Endothelial cell (in vitro differentiated cells): ENCODE data around the gene CTRL. TPM values are rescaled to one million over a fixed set of nuclear protein-coding genes. Genes with fewer than 3 reads are reported as not detected.

ENCODE experiments used
- DNase-seq: peaks from one replicate; pipeline ENCODE4 v3.0.0; 2021; ENCODE audit warnings: low spot score
- H3K27ac Mint-ChIP-seq: one replicate; pipeline ENCODE4 v1.8.0; 2021; ENCODE audit warnings: mixed read lengths, inconsistent platforms; ENCODE audit not compliant: unreplicated experiment
- H3K27me3 Mint-ChIP-seq: one replicate; pipeline ENCODE4 v1.8.0; 2021; ENCODE audit warnings: mild to moderate bottlenecking, moderate library complexity, mixed read lengths, inconsistent platforms; ENCODE audit not compliant: unreplicated experiment
- H3K36me3 Mint-ChIP-seq: one replicate; pipeline ENCODE4 v1.8.0; 2021; ENCODE audit warnings: mild to moderate bottlenecking, low read depth, mixed read lengths, inconsistent platforms; ENCODE audit not compliant: unreplicated experiment
- H3K4me1 Mint-ChIP-seq: one replicate; pipeline ENCODE4 v1.8.0; 2021; ENCODE audit warnings: mild to moderate bottlenecking, mixed read lengths, inconsistent platforms; ENCODE audit not compliant: unreplicated experiment
- H3K4me3 Mint-ChIP-seq: one replicate; pipeline ENCODE4 v1.8.0; 2021; ENCODE audit warnings: mild to moderate bottlenecking, mixed read lengths, inconsistent platforms; ENCODE audit not compliant: unreplicated experiment
- H3K9me3 Mint-ChIP-seq: one replicate; pipeline ENCODE4 v1.8.0; 2021; ENCODE audit warnings: mixed read lengths, inconsistent platforms; ENCODE audit not compliant: unreplicated experiment
- total RNA-seq: library from RNA; stranded (reverse); fragmentation: NEBNext Ultra II Directional; extraction: Animal tissue kit (Norgen Biotek cat#: 25700); gene quantifications from one replicate; pipeline ENCODE4 v1.2.1, GENCODE V29; 2021; ENCODE audit not compliant: unreplicated experiment
- TF ChIP-seq, protein P1 (sequence below): fragments of 200-600 bp; sonication (generic); IDR thresholded peaks from one replicate; pipeline ENCODE4 v1.5.0; 2021; ENCODE audit warnings: antibody characterized with exemption; ENCODE audit not compliant: unreplicated experiment

CTRL gene
- total RNA-seq, 1 donor from 2014 or later, result 0.56 TPM

GRCh38 chr16:67965668-67966548, 34.2 kb upstream of the CTRL start:
- H3K4me1 Mint-ChIP-seq, result peaks cover 28% of the 10 kb centered on the region
- peak overlapping the region; percentile 99 for H3K4me3 Mint-ChIP-seq
- peaks cover 25% of the 10 kb centered on the region for H3K36me3 Mint-ChIP-seq
- H3K27ac Mint-ChIP-seq, result peak overlapping the region; percentile 38
- TF ChIP-seq, protein P1, sequence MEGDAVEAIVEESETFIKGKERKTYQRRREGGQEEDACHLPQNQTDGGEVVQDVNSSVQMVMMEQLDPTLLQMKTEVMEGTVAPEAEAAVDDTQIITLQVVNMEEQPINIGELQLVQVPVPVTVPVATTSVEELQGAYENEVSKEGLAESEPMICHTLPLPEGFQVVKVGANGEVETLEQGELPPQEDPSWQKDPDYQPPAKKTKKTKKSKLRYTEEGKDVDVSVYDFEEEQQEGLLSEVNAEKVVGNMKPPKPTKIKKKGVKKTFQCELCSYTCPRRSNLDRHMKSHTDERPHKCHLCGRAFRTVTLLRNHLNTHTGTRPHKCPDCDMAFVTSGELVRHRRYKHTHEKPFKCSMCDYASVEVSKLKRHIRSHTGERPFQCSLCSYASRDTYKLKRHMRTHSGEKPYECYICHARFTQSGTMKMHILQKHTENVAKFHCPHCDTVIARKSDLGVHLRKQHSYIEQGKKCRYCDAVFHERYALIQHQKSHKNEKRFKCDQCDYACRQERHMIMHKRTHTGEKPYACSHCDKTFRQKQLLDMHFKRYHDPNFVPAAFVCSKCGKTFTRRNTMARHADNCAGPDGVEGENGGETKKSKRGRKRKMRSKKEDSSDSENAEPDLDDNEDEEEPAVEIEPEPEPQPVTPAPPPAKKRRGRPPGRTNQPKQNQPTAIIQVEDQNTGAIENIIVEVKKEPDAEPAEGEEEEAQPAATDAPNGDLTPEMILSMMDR, result no peak
- peaks cover 29% of the 10 kb centered on the region for H3K27me3 Mint-ChIP-seq
- no peak for DNase-seq
- no peaks in the 10 kb centered on the region for H3K9me3 Mint-ChIP-seq

- Mint-ChIP-seq H3K9me3 (no peaks in the 10 kb centered on the region), H3K27ac (no peak overlapping the region), H3K27me3 (peaks cover 26% of the 10 kb centered on the region), H3K4me1 (peaks cover 28% of the 10 kb centered on the region), H3K4me3 (no peak overlapping the region), H3K36me3 (peaks cover 30% of the 10 kb centered on the region)
- TF ChIP-seq, protein P1, result no peak
- DNase-seq, result no peak
Measured at GRCh38 chr16:67964477-67965131, 32.9 kb upstream of the CTRL start.

DNA sequence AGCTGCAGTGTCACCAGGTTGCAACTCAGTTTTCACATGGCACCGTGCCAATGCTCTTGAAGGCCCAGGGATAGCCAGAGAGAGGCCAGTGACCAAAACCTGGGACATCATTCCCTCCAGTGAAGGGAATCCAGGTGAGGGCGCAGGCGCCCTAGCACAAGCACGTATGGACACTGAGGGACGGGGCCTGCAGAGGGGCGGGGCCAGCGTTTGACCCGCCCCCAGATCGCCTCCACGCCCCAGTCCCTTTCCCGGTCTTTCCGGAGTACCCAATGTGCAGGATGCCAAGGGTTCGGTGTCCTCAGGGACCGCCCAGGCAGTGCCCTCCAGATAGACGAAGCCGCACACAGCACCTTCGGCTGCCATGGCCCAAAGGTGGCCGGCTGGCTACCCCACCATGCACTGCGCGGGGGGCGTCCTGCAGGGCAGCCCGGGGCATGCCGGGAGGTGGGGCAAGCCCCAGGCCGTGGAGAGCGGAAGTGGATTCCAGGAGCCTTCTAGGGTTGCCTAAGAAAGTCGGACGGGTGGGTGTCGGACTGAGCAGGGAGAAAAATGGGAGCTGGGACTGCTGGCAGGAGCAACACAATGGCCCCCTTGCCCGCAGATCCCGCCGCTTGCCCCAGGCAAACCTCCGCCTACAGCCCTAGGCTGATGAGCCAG, 32.1 kb upstream of the CTRL start:
- H3K4me3 Mint-ChIP-seq, result no peak overlapping the region
- H3K27ac Mint-ChIP-seq, result no peak overlapping the region
- peaks cover 27% of the 10 kb centered on the region for H3K36me3 Mint-ChIP-seq
- TF ChIP-seq, protein P1, result no peak
- H3K4me1 Mint-ChIP-seq, result peaks cover 25% of the 10 kb centered on the region
- no peaks in the 10 kb centered on the region for H3K9me3 Mint-ChIP-seq
- peaks cover 23% of the 10 kb centered on the region for H3K27me3 Mint-ChIP-seq
- DNase-seq, result no peak

DNA sequence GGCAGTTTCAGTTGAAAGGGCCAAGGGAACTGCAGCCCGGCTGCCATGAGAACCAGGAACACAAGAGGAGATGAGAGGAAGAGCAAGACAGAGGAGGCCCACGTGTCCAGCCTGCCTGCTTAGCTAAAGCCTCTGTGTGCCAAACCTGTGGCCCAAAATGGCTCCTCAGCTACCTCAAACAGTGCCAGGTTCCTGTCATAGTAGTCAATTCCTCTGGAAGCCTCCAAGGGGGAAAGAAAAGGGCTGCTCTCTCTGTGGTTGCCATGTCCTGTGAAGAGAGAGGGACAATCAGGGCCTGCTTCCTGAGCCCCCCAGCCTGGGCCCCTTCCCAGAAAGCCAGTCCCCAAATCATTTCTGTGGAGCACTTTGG, 31.6 kb upstream of the CTRL start:
- no peak overlapping the region for H3K4me3 Mint-ChIP-seq
- H3K4me1 Mint-ChIP-seq, result peaks cover 25% of the 10 kb centered on the region
- peaks cover 24% of the 10 kb centered on the region for H3K27me3 Mint-ChIP-seq
- no peak for DNase-seq
- TF ChIP-seq, protein P1, result no peak
- H3K9me3 Mint-ChIP-seq, result no peaks in the 10 kb centered on the region
- H3K36me3 Mint-ChIP-seq, result peaks cover 31% of the 10 kb centered on the region
- H3K27ac Mint-ChIP-seq, result peak overlapping the region; percentile 9
